ENCODE results near the gene ZNF883.

DNA sequence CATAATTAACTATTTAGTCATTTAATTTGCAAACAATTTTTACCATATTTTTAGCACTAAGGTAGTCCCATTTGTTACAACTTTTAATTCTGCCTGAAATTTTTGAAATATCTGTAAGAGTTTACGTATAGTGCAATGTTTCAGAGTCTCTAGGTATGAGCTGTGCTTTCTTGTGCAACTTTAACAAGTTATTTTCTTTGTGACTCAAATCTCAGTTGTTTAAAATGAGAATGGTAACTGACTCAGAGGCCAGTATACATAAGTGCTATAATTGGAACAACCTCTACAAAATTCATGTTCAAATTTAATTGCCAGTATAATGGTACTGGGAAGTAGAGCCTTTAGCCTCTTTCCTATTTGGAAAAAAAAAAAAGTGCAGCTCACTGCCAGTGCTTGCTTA is 14.2 kb upstream of the ZNF883 start:
- TF ChIP-seq CTCF (conservative IDR thresholded peaks at IDR 0.05; ENCODE audit: low read length) (no peak), EZH2phosphoT487 (IDR thresholded peaks at IDR 0.05; ENCODE audit: borderline replicate concordance) (no peak)

Measured in Loucy (cell line).